GM12878 (cell line): Measurements from ENCODE around the gene DRICH1. TPM values are rescaled to one million over a fixed set of nuclear protein-coding genes. Genes with fewer than 3 reads are reported as not detected.

ENCODE experiments used
- ATAC-seq: fragments of 200-7000 bp; cut with Tn5 transposase; 3 replicates; pipeline ENCODE4 v1.9.1; 2020; ENCODE audit warnings: mild to moderate bottlenecking, moderate library complexity
- BruUV-seq: library from RNA; stranded (reverse); fragments of 400-500 nt; replicated peaks from 2 replicates; lab custom pipeline; 2021; lab: Mats Ljungman, UMichigan
- CTCF ChIA-PET: fragments of 300-600 bp; sonication (Branson Sonifier 250); formaldehyde crosslinking; extraction: SDS; loops from one replicate; lab custom pipeline; 2021; ENCODE audit warnings: inconsistent platforms; lab: Yijun Ruan, JAX
- POLR2A ChIA-PET: fragments of 350-600 bp; formaldehyde crosslinking; extraction: SDS; loops from one replicate; lab custom pipeline; 2021; ENCODE audit warnings: inconsistent platforms; lab: Charles Lee
- RAD21 ChIA-PET: fragments of 300-600 bp; sonication (Branson Sonifier 250); formaldehyde crosslinking; loops from one replicate; lab custom pipeline; 2023; ENCODE audit warnings: antibody characterized with exemption; ENCODE audit not compliant: unreplicated experiment; lab: Charles Lee
- SMC1A ChIA-PET: fragments of 300-600 bp; sonication (Branson Sonifier 250); formaldehyde crosslinking; loops from one replicate; lab custom pipeline; 2023; ENCODE audit not compliant: unreplicated experiment, uncharacterized antibody; lab: Charles Lee
- DNase-seq: peaks from one replicate; pipeline ENCODE4 v3.0.0-alpha.2; 2011; ENCODE audit warnings: low read depth, low spot score
- FAIRE-seq: peaks from 3 replicates; lab custom pipeline; 2011; peaks lifted over from hg19 to GRCh38; lab: Jason Lieb, UNC
- H2AFZ ChIP-seq: 2 replicates; pipeline ENCODE4 v1.6.0; 2011; ENCODE audit warnings: low read depth, low read length, control low read depth; ENCODE audit not compliant: control insufficient read depth
- H3K27ac ChIP-seq: 2 replicates; pipeline ENCODE4 v1.5.1; 2011; ENCODE audit warnings: control low read depth; ENCODE audit not compliant: control insufficient read depth, insufficient read depth
- H3K27me3 ChIP-seq, 2 experiments: replicated peaks in 1 of 2; 2 replicates each; pipeline versions ENCODE4 v1.6.0 to v1.6.1; 2011; ENCODE audit warnings: low read length in 1 of 2; ENCODE audit not compliant: control insufficient read depth in 2 of 2, insufficient read depth in 2 of 2
- H3K36me3 ChIP-seq, 2 experiments: 2 replicates each; pipeline ENCODE4 v1.5.1; 2011; ENCODE audit warnings: low read length in 1 of 2; ENCODE audit not compliant: control insufficient read depth in 2 of 2, insufficient read depth in 2 of 2
- H3K4me1 ChIP-seq: 2 replicates; pipeline ENCODE4 v1.6.1; 2011; ENCODE audit warnings: mild to moderate bottlenecking, low read length, moderate library complexity, mixed read lengths; ENCODE audit not compliant: control insufficient read depth, insufficient read depth
- H3K4me2 ChIP-seq: 2 replicates; pipeline ENCODE4 v1.6.0; 2011; ENCODE audit warnings: control low read depth; ENCODE audit not compliant: control insufficient read depth, insufficient read depth
- H3K4me3 ChIP-seq: fragments of 200-600 bp; sonication (generic); 2 replicates; pipeline ENCODE4 v1.5.1; 2016
- H3K79me2 ChIP-seq: 2 replicates; pipeline ENCODE4 v1.6.0; 2011; ENCODE audit warnings: low read length; ENCODE audit not compliant: control insufficient read depth, insufficient read depth
- H3K9ac ChIP-seq: 2 replicates; pipeline ENCODE4 v1.8.0; 2011; ENCODE audit warnings: low read length, control low read depth, mixed read lengths; ENCODE audit not compliant: control insufficient read depth, insufficient read depth
- H3K9me3 ChIP-seq: replicated peaks from 3 replicates; pipeline ENCODE4 v1.5.1; 2011; ENCODE audit warnings: mild to moderate bottlenecking, low read length; ENCODE audit not compliant: control insufficient read depth, insufficient read depth
- H4K20me1 ChIP-seq: 2 replicates; pipeline ENCODE4 v1.6.0; 2011; ENCODE audit not compliant: control insufficient read depth, insufficient read depth
- KLF5 ChIP-seq: fragments of 450-650 bp; IDR thresholded peaks from 2 replicates; pipeline ENCODE4 v1.6.1; 2014; ENCODE audit warnings: mild to moderate bottlenecking; ENCODE audit not compliant: partially characterized antibody
- NFYB ChIP-seq: IDR thresholded peaks from 2 replicates; pipeline ENCODE4 v1.6.1; 2011; ENCODE audit warnings: low read depth, mild to moderate bottlenecking, low read length, improper control_type of control experiment, moderate library complexity; ENCODE audit not compliant: insufficient read depth
- PAX8 ChIP-seq: fragments of 450-650 bp; IDR thresholded peaks from 2 replicates; pipeline ENCODE4 v1.6.1; 2017; ENCODE audit warnings: mild to moderate bottlenecking, moderate library complexity
- STAT1 ChIP-seq: fragments of 450-650 bp; conservative IDR thresholded peaks from 2 replicates; pipeline ENCODE4 v1.6.1; 2014; ENCODE audit warnings: antibody characterized with exemption, mild to moderate bottlenecking
- TBL1XR1 ChIP-seq: IDR thresholded peaks from 2 replicates; pipeline ENCODE4 v1.6.1; 2012; ENCODE audit warnings: low read depth, low read length, improper control_type of control experiment
- ZNF274 ChIP-seq: IDR thresholded peaks from one replicate; pipeline ENCODE4 v1.8.0; 2011; ENCODE audit not compliant: insufficient read length, insufficient read depth
- WGBS: methylation state at CpG from one replicate; pipeline ENCODE4 v1.1.6; 2016; ENCODE audit warnings: low lambda C conversion rate; ENCODE audit not compliant: insufficient replicate concordance, insufficient coverage; ENCODE audit errors: missing lambda C conversion rate; 5-methylcytosine and 5-hydroxymethylcytosine counted together
- in situ Hi-C: fragments of 300-500 bp; cut with MboI; formaldehyde crosslinking; loops from 9 replicates; pipeline ENCODE4 v1.14.3; 2018; ENCODE audit warnings: mixed read lengths
- intact Hi-C: fragments of 100-400 bp; cut with micrococcal nuclease; formaldehyde crosslinking; loops from one replicate; pipeline ENCODE4 v1.14.2; 2022; ENCODE audit not compliant: unreplicated experiment
- polyA plus RNA-seq, 11 experiments: library from polyadenylated mRNA; depleted of rRNA in 4 of 11; unstranded in 6 of 11; stranded (reverse) in 5 of 11; fragments of >200 nt; fragmentation: Nextera tagmentation in 4 of 11; fragmentation: Illumina TruSeq in 1 of 11; extraction: Ambion mirVana in 4 of 11; extraction: Trizol in 1 of 11; gene quantifications; 1 replicate in 1 of 11; 2 replicates in 10 of 11; pipeline versions ENCODE4 v1.2.1 to v1.2.3, GENCODE V29; 2011 to 2016; ENCODE audit warnings: inconsistent platforms in 2 of 11, missing spikeins in 2 of 11, low read depth in 1 of 11
- total RNA-seq, 4 experiments: library from RNA; depleted of rRNA in 3 of 4; stranded (reverse); fragments of >200 nt in 3 of 4; fragmentation: Illumina TruSeq in 1 of 4; extraction: Trizol in 1 of 4; gene quantifications; 2 replicates each; pipeline versions ENCODE4 v1.2.1 to v1.2.3, GENCODE V29; 2013 to 2021
- TF ChIP-seq, protein P1 (sequence below): fragments of 450-650 bp; IDR thresholded peaks from 2 replicates; pipeline ENCODE4 v1.6.1; 2016; ENCODE audit warnings: mild to moderate bottlenecking, moderate library complexity, borderline replicate concordance

The DRICH1 gene
- total and polyA plus RNA-seq, 10 of the 15 experiments (the other 5 are each of a cell fraction or from before 2014, with no cell fraction given), result not detected

- no peak for FAIRE-seq
- H3K79me2 ChIP-seq, result no peaks in the 10 kb centered on the region
- ChIA-PET SMC1A (no interaction called here), POLR2A (no interaction called here), CTCF (no interaction called here), RAD21 (no interaction called here)
- no peaks in the 10 kb centered on the region for H3K9me3 ChIP-seq
- no peak overlapping the region for H2AFZ ChIP-seq
- 40% methylated on average over 8 of the region's 8 CpGs for WGBS
- intact Hi-C loops, result no loop called here
- H3K4me3 ChIP-seq, result no peak overlapping the region
- H3K9ac ChIP-seq, result no peak overlapping the region
- H3K4me1 ChIP-seq, result no peaks in the 10 kb centered on the region
- no peak overlapping the region for H3K27ac ChIP-seq
- BruUV-seq, result no TSS peak
- H3K27me3 ChIP-seq, result peaks cover 5 to 7% of the 10 kb centered on the region in 2 experiments
- H3K4me2 ChIP-seq, result no peak overlapping the region
- TF ChIP-seq PAX8 (no peak), STAT1 (no peak), ZNF274 (no peak)
- ATAC-seq, result no peak
- H3K36me3 ChIP-seq, result no peaks in the 10 kb centered on the region
- in situ Hi-C loops, result no loop called here
- H4K20me1 ChIP-seq, result no peaks in the 10 kb centered on the region
- DNase-seq, result no peak
Measured at GRCh38 chr22:23570681-23571080, 61.4 kb downstream of the DRICH1 start.

- no peaks in the 10 kb centered on the region for H3K36me3 ChIP-seq
- no peak overlapping the region for H3K27ac ChIP-seq
- in situ Hi-C loops (no loop called here), intact Hi-C loops (no loop called here)
- CTCF ChIA-PET, result interaction anchor here (1.0 kb wide), 1 partner anchor 20 kb away, joined by 3 read pairs; no protein-coding TSS in a partner anchor
- ATAC-seq, result no peak
- peaks cover 5 to 11% of the 10 kb centered on the region in 2 experiments for H3K27me3 ChIP-seq
- TF ChIP-seq TBL1XR1 (no peak), KLF5 (no peak), NFYB (no peak)
- TF ChIP-seq, protein P1, sequence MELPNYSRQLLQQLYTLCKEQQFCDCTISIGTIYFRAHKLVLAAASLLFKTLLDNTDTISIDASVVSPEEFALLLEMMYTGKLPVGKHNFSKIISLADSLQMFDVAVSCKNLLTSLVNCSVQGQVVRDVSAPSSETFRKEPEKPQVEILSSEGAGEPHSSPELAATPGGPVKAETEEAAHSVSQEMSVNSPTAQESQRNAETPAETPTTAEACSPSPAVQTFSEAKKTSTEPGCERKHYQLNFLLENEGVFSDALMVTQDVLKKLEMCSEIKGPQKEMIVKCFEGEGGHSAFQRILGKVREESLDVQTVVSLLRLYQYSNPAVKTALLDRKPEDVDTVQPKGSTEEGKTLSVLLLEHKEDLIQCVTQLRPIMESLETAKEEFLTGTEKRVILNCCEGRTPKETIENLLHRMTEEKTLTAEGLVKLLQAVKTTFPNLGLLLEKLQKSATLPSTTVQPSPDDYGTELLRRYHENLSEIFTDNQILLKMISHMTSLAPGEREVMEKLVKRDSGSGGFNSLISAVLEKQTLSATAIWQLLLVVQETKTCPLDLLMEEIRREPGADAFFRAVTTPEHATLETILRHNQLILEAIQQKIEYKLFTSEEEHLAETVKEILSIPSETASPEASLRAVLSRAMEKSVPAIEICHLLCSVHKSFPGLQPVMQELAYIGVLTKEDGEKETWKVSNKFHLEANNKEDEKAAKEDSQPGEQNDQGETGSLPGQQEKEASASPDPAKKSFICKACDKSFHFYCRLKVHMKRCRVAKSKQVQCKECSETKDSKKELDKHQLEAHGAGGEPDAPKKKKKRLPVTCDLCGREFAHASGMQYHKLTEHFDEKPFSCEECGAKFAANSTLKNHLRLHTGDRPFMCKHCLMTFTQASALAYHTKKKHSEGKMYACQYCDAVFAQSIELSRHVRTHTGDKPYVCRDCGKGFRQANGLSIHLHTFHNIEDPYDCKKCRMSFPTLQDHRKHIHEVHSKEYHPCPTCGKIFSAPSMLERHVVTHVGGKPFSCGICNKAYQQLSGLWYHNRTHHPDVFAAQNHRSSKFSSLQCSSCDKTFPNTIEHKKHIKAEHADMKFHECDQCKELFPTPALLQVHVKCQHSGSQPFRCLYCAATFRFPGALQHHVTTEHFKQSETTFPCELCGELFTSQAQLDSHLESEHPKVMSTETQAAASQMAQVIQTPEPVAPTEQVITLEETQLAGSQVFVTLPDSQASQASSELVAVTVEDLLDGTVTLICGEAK, result no peak
- TF ChIP-seq, all 136 proteins: peak for 0
- Histone ChIP-seq H3K4me3 (no peak overlapping the region), H3K9me3 (no peaks in the 10 kb centered on the region), H3K79me2 (no peaks in the 10 kb centered on the region), H3K4me2 (no peak overlapping the region), H3K4me1 (no peaks in the 10 kb centered on the region), H3K9ac (no peak overlapping the region), H2AFZ (no peak overlapping the region), H4K20me1 (no peaks in the 10 kb centered on the region)
- FAIRE-seq, result no peak
- no TSS peak for BruUV-seq
- DNase-seq, result no peak
- WGBS, result 54% methylated on average over 10 of the region's 10 CpGs
- SMC1A ChIA-PET, result no interaction called here
- POLR2A ChIA-PET, result no interaction called here
- RAD21 ChIA-PET, result no interaction called here
Measured at GRCh38 chr22:23569716-23570115, 62.4 kb downstream of the DRICH1 start.
